Heart right ventricle (tissue), 16 donors: ENCODE results near the gene TRAPPC3. TPM values are rescaled to one million over a fixed set of nuclear protein-coding genes. Genes with fewer than 3 reads are reported as not detected.
A peak's percentile ranks its signal among the peaks of the same experiment; 100 is the strongest.
"Not testable (repeated sequence)": the region's sequence is repeated elsewhere in the genome, so short reads cannot be mapped to it uniquely, and the experiment has no call there.

Source experiments
- ATAC-seq, 8 donors: fragments of 200-7000 bp; cut with Tn5 transposase; one replicate each; pipeline ENCODE4 v1.9.1; 2020; ENCODE audit warnings: mild to moderate bottlenecking in 8 of 8, moderate library complexity in 8 of 8, moderate number of reproducible peaks in 1 of 8
- DNase-seq, 2 donors: peaks; one replicate each; pipeline ENCODE4 v3.0.0-alpha.2; 2020
- H3K27ac ChIP-seq, 10 donors: fragments of 200-600 bp; sonication (generic) in 2 of 10; one replicate each; pipeline versions ENCODE4 v1.5.0 to v1.8.0; 2020 to 2022; ENCODE audit warnings: mild to moderate bottlenecking in 3 of 10
- H3K27me3 ChIP-seq, 7 donors: fragments of 200-600 bp; one replicate each; pipeline ENCODE4 v1.8.0; 2021 to 2022; ENCODE audit warnings: mild to moderate bottlenecking in 2 of 7
- H3K36me3 ChIP-seq, 9 donors: fragments of 200-600 bp; sonication (generic) in 1 of 9; one replicate each; pipeline versions ENCODE4 v1.5.0 to v1.8.0; 2020 to 2022; ENCODE audit warnings: mild to moderate bottlenecking in 2 of 9
- H3K4me1 ChIP-seq, 9 donors: fragments of 200-600 bp; sonication (generic) in 1 of 9; one replicate each; pipeline versions ENCODE4 v1.5.0 to v1.8.0; 2020 to 2022; ENCODE audit warnings: mild to moderate bottlenecking in 4 of 9
- H3K4me3 ChIP-seq, 10 donors: fragments of 200-600 bp; sonication (generic) in 2 of 10; one replicate each; pipeline versions ENCODE4 v1.5.0 to v1.8.0; 2020 to 2022; ENCODE audit warnings: mild to moderate bottlenecking in 7 of 10, moderate library complexity in 2 of 10
- H3K9me3 ChIP-seq, 11 donors: fragments of 200-600 bp in 10 of 11; sonication (generic) in 2 of 11; one replicate each; pipeline versions ENCODE4 v1.5.0 to v1.8.0; 2013 to 2022; ENCODE audit warnings: mild to moderate bottlenecking in 2 of 11, control low read depth in 1 of 11, moderate library complexity in 1 of 11
- WGBS, 2 donors: extraction: QIAGEN DNeasy Blood & Tissue Kit; methylation state at CpG; one replicate each; pipeline ENCODE4 v1.1.7; 2013; ENCODE audit warnings: inconsistent platforms in 1 of 2; 5-methylcytosine and 5-hydroxymethylcytosine counted together
- intact Hi-C, 10 donors: fragments of 100-400 bp; cut with DNase I; formaldehyde crosslinking; loops; one replicate each; pipeline versions ENCODE4 v1.11.1 to v1.14.2; 2022
- long read RNA-seq, 3 donors: library from polyadenylated mRNA; unstranded; transcript quantifications; one replicate each; pipeline ENCODE4 v2.0.0, GENCODE V29; 2020 to 2021
- polyA plus RNA-seq, 2 donors: library from polyadenylated mRNA; stranded (reverse); fragments of 200-250 nt; gene quantifications; one replicate each; pipeline ENCODE4 v1.2.3, GENCODE V29; 2013
- total RNA-seq, 10 donors: library from RNA; stranded (reverse); fragmentation: NEBNext Ultra II Directional in 3 of 10; extraction: Animal tissue kit (Norgen Biotek cat#: 25700) in 3 of 10; gene quantifications; one replicate each; pipeline versions ENCODE4 v1.2.1 to v1.2.4, GENCODE V29; 2021 to 2023
- TF ChIP-seq, protein P1 (sequence below), 9 donors: fragments of 200-600 bp; sonication (generic) in 2 of 9; IDR thresholded peaks; one replicate each; pipeline versions ENCODE4 v1.5.0 to v1.8.0; 2021 to 2022; ENCODE audit warnings: antibody characterized with exemption in 9 of 9, mild to moderate bottlenecking in 5 of 9, moderate library complexity in 1 of 9
- donor health status: Arrhythmogenic right ventricular cardiomyopathy.
- donor health status: ischemic (EF 13 %, LVEDD 7.1; RV severe dilation, severe dysfunction).
- donor health status: healthy with polysubstance abuse.
- donor health status: DM: no; HTN: yes; CAD: no.
- donor health status: DM: no; HTN: no; CAD: no.
- donor health status: ischemic (EF 25% LVEDD 6.9; RV normal size, moderate dysfunction).
- donor health status: ischemic (EF 25% LVEDD 5.7; RV mildly dilated, moderate dysfunction).
- donor health status: healthy.
- donor health status: DM: yes; HTN: yes; CAD: no.
- donor health status: Ischemic cardiomyopathy.
- donor health status: ischemic (EF 35%, LVEDD 5.7; RV mildly dilated, moderate dysfunction).
- donor health status: nonischemic (EF 11% LVEDD 7.7; RV severe dilation, severe dysfunction).
- donor health status: DM: yes; HTN: yes; CAD: no.
- donor health status: PGD.
- donor health status: ischemic (EF 29% LVEDD 5.4; RV normal size, mild dysfunction).
- donor health status: nonischemic (EF 23%, LVEDD 6.1; RV moderate dilation, normal function).

TRAPPC3 gene
- total RNA-seq (10 to 100 TPM; 41.6 to 62.6 (median 48.4) TPM), polyA plus RNA-seq (10 to 100 TPM; 33.6 to 73.8 TPM)
- long read RNA-seq, donor 1, transcript TRAPPC3-204 (5 exons, 1,265 nt): major isoform, 19 of 24 reads
- long read RNA-seq, donor 1, partial matches to known transcripts: 2 of 24 reads
- long read RNA-seq, donor 1, other reads (novel, unspliced or antisense): 0 of 24 reads
- long read RNA-seq, donor 2, transcript TRAPPC3-204 (5 exons, 1,265 nt): major isoform, 25 of 30 reads
- long read RNA-seq, donor 2, partial matches to known transcripts: 2 of 30 reads
- long read RNA-seq, donor 2, other reads (novel, unspliced or antisense): 1 of 30 reads
- long read RNA-seq, donor 3, transcript TRAPPC3-204 (5 exons, 1,265 nt): major isoform, 39 of 45 reads
- long read RNA-seq, donor 3, partial matches to known transcripts: 1 of 45 reads
- long read RNA-seq, donor 3, other reads (novel, unspliced or antisense): 4 of 45 reads

DNA sequence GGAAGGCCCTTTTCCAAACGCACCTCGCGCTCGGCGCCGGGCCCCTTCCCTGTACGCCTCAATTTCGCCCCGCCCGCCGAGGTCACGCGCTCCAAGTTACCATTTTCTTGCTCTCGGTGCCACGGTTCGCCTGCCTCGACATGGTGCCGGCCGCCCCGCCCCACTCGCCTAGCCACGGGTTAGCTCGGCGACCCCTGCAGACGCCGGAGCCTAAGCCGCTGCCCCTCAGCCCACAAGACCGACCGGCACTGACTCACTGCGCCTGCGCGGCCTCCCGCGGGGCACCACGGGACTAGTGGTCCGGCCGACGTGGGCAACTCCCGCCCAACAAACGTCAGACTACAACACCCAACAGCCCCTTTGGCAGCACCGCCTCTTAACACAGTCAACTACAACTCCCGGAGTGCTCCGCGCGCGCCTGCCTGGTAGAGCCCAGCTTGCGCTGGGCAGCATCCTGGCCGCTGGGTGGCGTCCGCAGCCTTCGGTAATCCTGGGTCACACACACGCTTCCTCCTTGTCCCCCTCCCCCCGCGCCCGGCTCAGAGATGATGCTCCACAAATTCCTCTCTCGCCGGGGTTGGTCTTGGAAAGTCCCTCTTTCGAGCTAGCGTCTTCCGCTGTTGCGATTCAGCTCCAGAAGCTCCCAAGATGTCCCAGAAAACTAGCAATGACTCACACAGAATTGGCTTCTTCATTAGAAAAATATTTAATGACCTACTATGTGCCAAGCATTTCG lies at the start of gene TRAPPC3:
TSS of gene TRAPPC3 (minus strand) at position 250 of the 736 bp plus-strand sequence. CDS start at position 142, 108 bp downstream.
- H3K9me3 ChIP-seq: no peaks in the 10 kb centered on the region
- intact Hi-C loops: loop anchor here in 9 of 10 donors (1.0 to 10.0 kb wide), 11 partner anchors 39 to 275 kb away; partner anchors contain the start of genes STK40 (in 1 of the 9) and THRAP3 (in 1 of the 9)
- H3K4me1 ChIP-seq: peaks cover 18 to 63% (median 50%) of the 10 kb centered on the region in 9 donors
- DNase-seq (peak; percentile 100), ATAC-seq (peak; percentile 92 to 97 (median 94))
- H3K4me3 ChIP-seq: peak within 1 kb of the TSS; percentile 59 to 87 (median 78)
- no peaks in the 10 kb centered on the region for H3K27me3 ChIP-seq
- H3K27ac ChIP-seq: peak within 1 kb of the TSS; percentile 84 to 100 (median 94)
- peaks cover 0 to 8% (median 0%) of the 10 kb centered on the region in 9 donors for H3K36me3 ChIP-seq
- 1% methylated on average over 56 to 62 of the region's 62 CpGs for WGBS, 2 donors
- TF ChIP-seq, protein P1, sequence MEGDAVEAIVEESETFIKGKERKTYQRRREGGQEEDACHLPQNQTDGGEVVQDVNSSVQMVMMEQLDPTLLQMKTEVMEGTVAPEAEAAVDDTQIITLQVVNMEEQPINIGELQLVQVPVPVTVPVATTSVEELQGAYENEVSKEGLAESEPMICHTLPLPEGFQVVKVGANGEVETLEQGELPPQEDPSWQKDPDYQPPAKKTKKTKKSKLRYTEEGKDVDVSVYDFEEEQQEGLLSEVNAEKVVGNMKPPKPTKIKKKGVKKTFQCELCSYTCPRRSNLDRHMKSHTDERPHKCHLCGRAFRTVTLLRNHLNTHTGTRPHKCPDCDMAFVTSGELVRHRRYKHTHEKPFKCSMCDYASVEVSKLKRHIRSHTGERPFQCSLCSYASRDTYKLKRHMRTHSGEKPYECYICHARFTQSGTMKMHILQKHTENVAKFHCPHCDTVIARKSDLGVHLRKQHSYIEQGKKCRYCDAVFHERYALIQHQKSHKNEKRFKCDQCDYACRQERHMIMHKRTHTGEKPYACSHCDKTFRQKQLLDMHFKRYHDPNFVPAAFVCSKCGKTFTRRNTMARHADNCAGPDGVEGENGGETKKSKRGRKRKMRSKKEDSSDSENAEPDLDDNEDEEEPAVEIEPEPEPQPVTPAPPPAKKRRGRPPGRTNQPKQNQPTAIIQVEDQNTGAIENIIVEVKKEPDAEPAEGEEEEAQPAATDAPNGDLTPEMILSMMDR (IDR thresholded peaks at IDR 0.05): peak; percentile 84 to 100 (median 97)

DNA sequence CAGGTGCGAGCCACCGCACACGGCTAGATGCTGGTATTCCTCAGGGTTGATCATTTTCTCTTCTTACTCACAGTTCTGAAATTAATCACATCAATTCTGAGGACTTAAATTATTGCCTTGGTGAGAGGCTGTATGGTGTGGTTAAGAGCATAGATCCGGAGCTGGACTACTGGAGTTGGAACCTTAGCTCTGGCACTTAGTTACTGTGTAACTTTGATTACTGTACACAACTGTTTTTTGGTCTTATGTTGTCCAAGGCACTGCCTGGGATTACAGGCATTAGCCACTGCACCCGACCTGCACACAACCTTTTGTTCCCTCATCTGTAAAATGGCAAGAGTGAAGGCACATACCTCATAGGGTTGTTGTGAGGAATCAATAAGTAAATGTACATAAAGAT lies 49.4 kb upstream of the TRAPPC3 start:
- Histone ChIP-seq H3K4me3 (no peak overlapping the region), H3K27me3 (no peaks in the 10 kb centered on the region), H3K27ac (peak overlapping the region in 2 of 10 donors; percentile 64 to 87), H3K9me3 (no peaks in the 10 kb centered on the region), H3K36me3 (no peaks in the 10 kb centered on the region), H3K4me1 (peaks cover 5 to 41% (median 14%) of the 10 kb centered on the region in 9 donors)
- no peak for DNase-seq
- no peak for ATAC-seq
- TF ChIP-seq, protein P1 (IDR thresholded peaks at IDR 0.05): no peak
- intact Hi-C loops: loop anchor here in 1 of 10 donors (10.0 kb wide), 1 partner anchor 86 kb away; no protein-coding TSS in a partner anchor
- WGBS, 2 donors: 94 to 95% methylated on average over 5 of the region's 5 CpGs

DNA sequence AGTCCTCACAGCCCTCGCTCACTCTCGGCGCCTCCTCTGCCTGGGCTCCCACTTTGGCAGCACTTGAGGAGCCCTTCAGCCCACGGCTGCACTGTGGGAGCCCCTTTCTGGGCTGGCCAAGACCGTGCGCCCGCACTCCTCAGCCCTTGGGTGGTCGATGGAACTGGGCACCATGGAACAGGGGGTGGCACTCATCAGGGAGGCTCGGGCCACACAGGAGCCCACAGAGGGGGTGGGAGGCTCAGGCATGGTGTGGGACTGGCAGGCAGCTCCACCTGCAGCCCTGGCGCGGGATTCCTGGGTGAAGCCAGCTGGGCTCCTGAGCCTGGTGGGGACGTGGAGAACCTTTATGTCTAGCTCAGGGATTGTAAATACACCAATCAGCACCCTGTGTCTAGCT lies 47.5 kb upstream of the TRAPPC3 start:
- WGBS, 2 donors: 91 to 92% methylated on average over 12 of the region's 12 CpGs
- DNase-seq: not testable (repeated sequence)

DNA sequence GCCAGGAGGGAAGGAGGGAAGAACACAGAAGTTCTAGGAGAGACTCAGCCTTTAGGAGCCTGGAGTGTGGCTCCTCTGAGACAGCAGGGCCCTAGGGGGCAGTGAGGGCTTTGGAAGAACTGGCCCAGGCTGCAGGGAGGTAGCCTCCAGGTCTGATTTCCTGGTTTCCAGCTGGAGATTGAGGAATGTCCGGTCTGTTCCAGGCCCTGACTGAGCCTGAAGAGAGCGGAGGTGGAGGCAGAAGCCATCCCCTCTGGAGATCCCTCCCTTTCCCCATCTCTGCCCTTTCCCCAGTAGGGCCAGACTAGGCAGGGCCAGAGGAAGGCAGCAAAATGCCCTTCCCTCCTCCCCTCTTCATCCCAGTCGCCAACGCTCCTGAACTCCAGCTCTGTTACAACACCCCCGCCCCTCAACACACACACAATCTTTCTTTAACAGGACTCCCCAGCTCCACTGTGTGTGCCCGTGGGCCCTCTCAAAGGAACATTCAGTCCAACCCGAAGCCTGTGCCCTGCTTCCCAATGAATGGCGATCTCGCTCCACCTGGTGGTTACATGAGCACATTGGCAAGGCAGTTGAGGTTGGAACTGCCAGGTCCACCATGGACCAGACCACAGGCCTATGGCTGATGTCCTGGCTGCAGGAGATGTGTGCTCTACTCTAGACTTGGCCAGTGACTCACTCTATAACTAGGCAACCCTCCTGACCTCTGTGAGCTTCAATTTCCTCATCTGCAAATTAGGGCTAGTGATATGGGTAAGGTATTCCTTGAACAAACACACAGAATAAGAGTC lies 38.7 kb upstream of the TRAPPC3 start:
- H3K4me3 ChIP-seq: peak overlapping the region in 2 of 10 donors; percentile 9 to 19
- ATAC-seq (peak; percentile 91 to 97 (median 96)), DNase-seq (peak; percentile 76 to 90)
- WGBS, 2 donors: 4 to 5% methylated on average over 9 of the region's 9 CpGs
- H3K9me3 ChIP-seq: no peaks in the 10 kb centered on the region
- intact Hi-C loops: loop anchor here (1.0 to 10.0 kb wide), 10 partner anchors 36 to 97 kb away; partner anchors contain the start of gene TRAPPC3 (in 6 of the 10)
- peaks cover 0 to 1% (median 0%) of the 10 kb centered on the region in 9 donors for H3K36me3 ChIP-seq
- TF ChIP-seq, protein P1 (IDR thresholded peaks at IDR 0.05): peak; percentile 67 to 94 (median 86)
- H3K27ac ChIP-seq: peak overlapping the region; percentile 68 to 93 (median 83)
- no peaks in the 10 kb centered on the region for H3K27me3 ChIP-seq
- H3K4me1 ChIP-seq: peaks cover 0 to 24% (median 10%) of the 10 kb centered on the region in 9 donors

More for the DNA sequence above, 47.5 kb upstream of the TRAPPC3 start:
- intact Hi-C loops: loop anchor here in 1 of 10 donors (10.0 kb wide), 1 partner anchor 88 kb away; no protein-coding TSS in a partner anchor
- ATAC-seq, H3K27me3 ChIP-seq, H3K4me3 ChIP-seq, H3K27ac ChIP-seq, H3K36me3 ChIP-seq, H3K9me3 ChIP-seq: not testable (repeated sequence)
- H3K4me1 ChIP-seq: peaks cover 0 to 31% (median 5%) of the 10 kb centered on the region in 9 donors
